ENCODE measurements around the gene KRTAP5-5.
A peak's percentile ranks its signal among the peaks of the same experiment; 100 is the strongest.

The KRTAP5-5 gene

DNA sequence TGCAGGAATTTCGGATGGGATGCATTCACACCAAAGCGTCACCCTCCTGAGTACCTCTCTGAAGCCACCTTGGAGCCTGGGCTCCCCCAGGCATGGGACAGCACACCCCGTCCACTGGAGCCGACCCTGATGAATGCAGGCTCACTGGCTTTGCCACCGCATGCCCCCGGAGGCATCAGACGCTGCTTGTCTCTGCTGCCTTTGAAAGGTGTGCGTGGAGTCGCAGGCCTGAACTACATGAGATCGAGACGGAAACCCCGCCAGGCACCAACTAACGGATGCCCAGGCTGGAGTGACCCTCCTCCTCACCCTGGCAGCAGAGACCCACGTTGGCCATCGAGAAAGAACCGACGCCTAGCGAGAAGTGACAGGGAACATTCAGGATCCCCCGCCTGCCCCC lies 22.5 kb downstream of the KRTAP5-5 start:
- Histone ChIP-seq H3K4me3 (ENCODE audit: extremely low read depth, insufficient read depth, low read length, poor library complexity, severe bottlenecking) (no peak overlapping the region), H3K27ac (ENCODE audit: low read depth, low read length, severe bottlenecking) (no peak overlapping the region), H3K9me3 (ENCODE audit: control insufficient read depth, low read length) (no peaks in the 10 kb centered on the region), H3K4me1 (ENCODE audit: control insufficient read depth, insufficient read depth, low read length, poor library complexity, severe bottlenecking) (peaks cover 9% of the 10 kb centered on the region), H3K36me3 (ENCODE audit: control insufficient read depth, insufficient read depth, low read length) (no peaks in the 10 kb centered on the region)
- 86 to 90% methylated on average over 19 of the region's 19 CpGs for WGBS, 2 experiments (ENCODE audit: insufficient coverage in 2 of 2)

DNA sequence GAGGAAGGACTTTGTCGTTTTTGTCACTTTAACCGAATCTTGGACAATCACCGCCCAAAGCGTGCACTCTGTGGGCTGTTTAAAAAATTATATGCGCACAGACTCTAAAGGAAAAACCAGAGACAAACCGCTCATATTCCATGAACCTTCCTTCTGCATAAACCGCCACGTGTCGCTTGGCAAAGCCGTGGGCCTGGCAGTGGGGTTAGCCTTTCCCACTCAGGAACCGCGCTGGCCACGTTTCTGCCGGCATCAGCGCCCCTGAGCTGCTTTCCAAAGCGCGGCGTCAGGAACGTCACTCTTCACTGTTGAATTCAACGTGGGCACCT lies 22.8 kb downstream of the KRTAP5-5 start:
- H3K4me1 ChIP-seq (ENCODE audit: control insufficient read depth, insufficient read depth, low read length, poor library complexity, severe bottlenecking): peaks cover 9% of the 10 kb centered on the region
- WGBS, 2 experiments (ENCODE audit: insufficient coverage in 2 of 2): 58 to 68% methylated on average over 18 to 20 of the region's 20 CpGs
- no peaks in the 10 kb centered on the region for H3K9me3 ChIP-seq (ENCODE audit: control insufficient read depth, low read length)
- no peak overlapping the region for H3K27ac ChIP-seq (ENCODE audit: low read depth, low read length, severe bottlenecking)
- no peak overlapping the region for H3K4me3 ChIP-seq (ENCODE audit: extremely low read depth, insufficient read depth, low read length, poor library complexity, severe bottlenecking)
- H3K36me3 ChIP-seq (ENCODE audit: control insufficient read depth, insufficient read depth, low read length): no peaks in the 10 kb centered on the region

DNA sequence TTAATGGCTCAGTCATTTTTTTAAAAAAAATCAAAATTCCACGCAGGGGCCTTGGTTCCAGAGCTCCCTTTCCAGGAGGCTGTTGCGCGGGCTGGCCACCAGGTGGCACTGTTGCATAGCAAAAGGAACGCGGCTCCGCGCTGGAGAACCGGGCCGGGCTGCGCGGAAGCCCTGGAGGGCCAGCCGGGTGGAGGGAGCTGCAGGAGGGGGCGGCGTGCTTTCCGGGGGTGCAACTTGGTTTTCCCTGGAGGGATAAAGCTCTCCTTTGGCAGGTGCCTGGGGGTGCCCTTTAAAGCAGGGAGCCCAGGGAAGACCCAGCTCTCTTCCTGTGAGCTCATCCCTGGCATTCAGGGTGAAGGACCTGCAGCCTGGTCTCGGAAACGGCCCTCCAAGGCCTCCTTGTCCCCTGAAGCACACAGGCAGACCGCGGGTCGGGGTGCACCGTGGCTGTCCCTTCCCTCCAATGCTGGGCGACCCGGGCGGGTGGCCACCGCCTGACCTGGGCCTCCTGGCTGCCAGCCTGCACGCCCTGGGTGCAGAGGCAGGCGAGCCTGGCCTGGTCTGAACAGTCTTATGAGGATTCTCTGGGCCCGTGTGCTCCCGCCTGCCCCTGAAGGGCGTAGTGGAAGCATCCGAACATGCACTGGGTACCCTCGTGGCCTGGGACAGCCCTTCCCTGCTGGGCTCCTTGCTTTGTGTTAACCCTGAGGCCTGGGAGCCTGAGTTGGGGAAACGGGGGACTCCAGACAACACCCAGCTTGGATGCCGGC lies 23.4 kb downstream of the KRTAP5-5 start:
- no peak overlapping the region for H3K27ac ChIP-seq (ENCODE audit: low read depth, low read length, severe bottlenecking)
- H3K4me3 ChIP-seq (ENCODE audit: extremely low read depth, insufficient read depth, low read length, poor library complexity, severe bottlenecking): no peak overlapping the region
- peaks cover 9% of the 10 kb centered on the region for H3K4me1 ChIP-seq (ENCODE audit: control insufficient read depth, insufficient read depth, low read length, poor library complexity, severe bottlenecking)
- WGBS, 2 experiments (ENCODE audit: insufficient coverage in 2 of 2): 42 to 44% methylated on average over 33 to 34 of the region's 34 CpGs
- H3K36me3 ChIP-seq (ENCODE audit: control insufficient read depth, insufficient read depth, low read length): no peaks in the 10 kb centered on the region
- no peaks in the 10 kb centered on the region for H3K9me3 ChIP-seq (ENCODE audit: control insufficient read depth, low read length)

DNA sequence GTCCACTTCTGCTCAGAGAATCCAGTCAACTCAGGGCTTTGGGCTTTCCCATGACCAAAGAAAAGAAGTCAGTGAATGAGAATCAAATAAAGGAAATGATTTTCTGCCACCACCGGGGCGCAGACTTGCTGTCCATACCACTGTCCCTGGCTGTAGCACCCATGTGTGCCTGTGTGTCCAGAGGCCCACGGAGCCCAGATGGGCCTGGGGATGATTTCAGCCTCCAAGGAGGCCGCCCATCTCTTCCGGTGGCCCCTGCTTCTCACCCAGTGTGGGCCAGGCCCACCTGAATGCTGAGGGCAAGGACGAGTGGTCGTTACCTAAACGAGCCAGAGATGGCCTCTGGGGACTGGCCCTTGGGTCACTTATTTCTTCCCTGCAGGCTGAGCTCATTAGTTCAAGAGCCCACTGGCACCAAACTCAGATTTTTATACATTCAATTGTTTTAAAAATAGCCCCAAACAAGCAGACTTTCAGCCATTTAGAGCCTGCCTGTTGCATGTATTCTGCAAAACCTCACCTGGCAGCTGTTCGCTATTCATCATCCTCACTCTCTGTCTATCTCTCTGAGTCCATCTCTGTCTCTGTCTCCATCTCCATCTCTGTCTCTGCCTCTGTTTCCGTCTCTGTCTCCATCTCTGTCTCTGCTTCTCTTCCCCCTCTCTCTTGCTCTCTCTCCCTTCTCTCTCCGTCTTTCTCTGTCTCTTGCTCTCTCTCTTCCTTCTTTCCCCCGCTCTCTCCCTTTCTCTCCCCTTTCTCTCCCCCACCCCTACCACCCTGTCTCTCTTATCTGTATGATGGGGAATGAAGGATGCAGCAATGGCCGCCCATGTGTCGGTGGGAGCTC lies 24.2 kb downstream of the KRTAP5-5 start:
- Histone ChIP-seq H3K4me3 (ENCODE audit: extremely low read depth, insufficient read depth, low read length, poor library complexity, severe bottlenecking) (no peak overlapping the region), H3K36me3 (ENCODE audit: control insufficient read depth, insufficient read depth, low read length) (no peaks in the 10 kb centered on the region), H3K9me3 (ENCODE audit: control insufficient read depth, low read length) (no peaks in the 10 kb centered on the region), H3K27ac (ENCODE audit: low read depth, low read length, severe bottlenecking) (peak overlapping the region; percentile 69), H3K4me1 (ENCODE audit: control insufficient read depth, insufficient read depth, low read length, poor library complexity, severe bottlenecking) (peaks cover 9% of the 10 kb centered on the region)
- WGBS, 2 experiments (ENCODE audit: insufficient coverage in 2 of 2): 87 to 94% methylated on average over 10 to 13 of the region's 14 CpGs

GRCh38 chr11:1654388-1655167 lies 25.0 kb downstream of the KRTAP5-5 start:
- H3K4me1 ChIP-seq (ENCODE audit: control insufficient read depth, insufficient read depth, low read length, poor library complexity, severe bottlenecking): peaks cover 9% of the 10 kb centered on the region
- no peaks in the 10 kb centered on the region for H3K9me3 ChIP-seq (ENCODE audit: control insufficient read depth, low read length)
- H3K27ac ChIP-seq (ENCODE audit: low read depth, low read length, severe bottlenecking): peak overlapping the region; percentile 69
- WGBS, 2 experiments (ENCODE audit: insufficient coverage in 2 of 2): 87 to 91% methylated on average over 14 to 21 of the region's 21 CpGs
- no peak overlapping the region for H3K4me3 ChIP-seq (ENCODE audit: extremely low read depth, insufficient read depth, low read length, poor library complexity, severe bottlenecking)
- no peaks in the 10 kb centered on the region for H3K36me3 ChIP-seq (ENCODE audit: control insufficient read depth, insufficient read depth, low read length)

DNA sequence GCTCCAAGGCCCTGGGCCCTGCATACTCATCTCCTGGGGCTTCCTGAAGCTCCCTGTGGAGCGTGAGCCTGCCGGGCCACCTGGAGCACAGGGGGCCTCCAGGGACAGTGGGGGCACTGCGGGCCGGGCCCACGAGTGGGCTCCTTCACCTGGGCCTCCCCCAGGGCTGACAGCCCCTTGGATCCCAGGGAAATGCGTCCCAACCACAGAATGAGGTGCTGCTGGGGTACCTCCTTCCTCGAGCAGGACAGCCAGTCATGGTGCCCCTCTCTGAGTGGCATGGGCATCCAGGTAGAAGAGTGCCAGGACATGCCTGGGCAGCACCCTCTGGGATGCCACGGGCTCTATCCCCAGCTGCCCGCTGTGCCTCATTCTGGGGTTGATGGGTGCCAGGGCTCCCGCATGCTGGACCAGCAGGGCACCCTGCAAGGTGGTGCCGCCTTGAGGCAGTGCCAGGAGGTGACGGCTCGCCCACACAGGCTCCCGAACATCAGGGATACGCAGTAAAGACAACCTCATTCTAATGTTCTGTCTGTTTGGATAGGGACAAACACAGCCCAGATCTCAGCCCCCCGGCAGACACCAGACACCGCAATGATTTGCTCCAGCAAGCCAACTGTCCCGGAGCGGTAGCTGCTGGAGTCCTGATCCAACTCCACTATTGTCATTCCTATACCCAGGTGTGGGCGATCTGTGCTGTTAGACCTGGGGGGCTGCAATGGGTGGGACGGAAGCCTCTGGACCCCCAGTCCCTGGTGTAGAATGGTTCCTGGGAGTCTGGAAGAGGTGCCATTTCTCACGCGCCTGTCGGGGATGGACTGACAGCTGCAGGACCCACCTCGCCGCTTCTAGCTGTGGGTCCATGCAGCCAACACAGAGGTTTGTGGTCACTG lies 25.8 kb downstream of the KRTAP5-5 start:
- 95% methylated on average over 23 to 25 of the region's 26 CpGs for WGBS, 2 experiments (ENCODE audit: insufficient coverage in 2 of 2)
- H3K27ac ChIP-seq (ENCODE audit: low read depth, low read length, severe bottlenecking): peak overlapping the region; percentile 69

GRCh38 chr11:1656061-1656441 lies 26.5 kb downstream of the KRTAP5-5 start:
- Histone ChIP-seq H3K36me3 (ENCODE audit: control insufficient read depth, insufficient read depth, low read length) (no peaks in the 10 kb centered on the region), H3K27ac (ENCODE audit: low read depth, low read length, severe bottlenecking) (no peak overlapping the region), H3K4me1 (ENCODE audit: control insufficient read depth, insufficient read depth, low read length, poor library complexity, severe bottlenecking) (peaks cover 9% of the 10 kb centered on the region), H3K4me3 (ENCODE audit: extremely low read depth, insufficient read depth, low read length, poor library complexity, severe bottlenecking) (no peak overlapping the region), H3K9me3 (ENCODE audit: control insufficient read depth, low read length) (no peaks in the 10 kb centered on the region)
- WGBS, 2 experiments (ENCODE audit: insufficient coverage in 2 of 2): 91 to 92% methylated on average over 6 of the region's 9 CpGs

More for the DNA sequence above, 25.8 kb downstream of the KRTAP5-5 start:
- H3K9me3 ChIP-seq (ENCODE audit: control insufficient read depth, low read length): no peaks in the 10 kb centered on the region
- H3K4me3 ChIP-seq (ENCODE audit: extremely low read depth, insufficient read depth, low read length, poor library complexity, severe bottlenecking): no peak overlapping the region
- peaks cover 9% of the 10 kb centered on the region for H3K4me1 ChIP-seq (ENCODE audit: control insufficient read depth, insufficient read depth, low read length, poor library complexity, severe bottlenecking)
- no peaks in the 10 kb centered on the region for H3K36me3 ChIP-seq (ENCODE audit: control insufficient read depth, insufficient read depth, low read length)

DNA sequence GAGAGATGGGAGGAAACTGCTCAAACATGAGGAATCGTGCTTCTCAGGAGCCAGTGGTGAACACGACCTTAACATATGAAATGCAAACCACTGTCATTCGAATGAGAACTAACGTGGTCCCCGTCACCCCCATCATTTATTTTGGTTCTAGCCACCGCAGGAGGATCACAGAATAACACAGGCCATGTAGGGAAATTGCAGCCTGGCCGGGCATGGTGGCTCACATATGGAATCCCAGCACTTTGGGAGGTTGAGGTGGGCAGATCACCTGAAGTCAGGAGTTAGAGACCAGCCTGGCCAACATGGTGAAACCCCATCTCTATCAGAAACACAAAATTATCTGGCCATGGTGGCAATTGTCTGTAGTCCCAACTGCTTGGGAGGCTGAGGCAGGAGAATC lies 27.1 kb downstream of the KRTAP5-5 start:
- H3K4me3 ChIP-seq (ENCODE audit: extremely low read depth, insufficient read depth, low read length, poor library complexity, severe bottlenecking): no peak overlapping the region
- peaks cover 9% of the 10 kb centered on the region for H3K4me1 ChIP-seq (ENCODE audit: control insufficient read depth, insufficient read depth, low read length, poor library complexity, severe bottlenecking)
- H3K27ac ChIP-seq (ENCODE audit: low read depth, low read length, severe bottlenecking): no peak overlapping the region
- H3K9me3 ChIP-seq (ENCODE audit: control insufficient read depth, low read length): no peaks in the 10 kb centered on the region
- no peaks in the 10 kb centered on the region for H3K36me3 ChIP-seq (ENCODE audit: control insufficient read depth, insufficient read depth, low read length)
- 76 to 88% methylated on average over 6 to 7 of the region's 7 CpGs for WGBS, 2 experiments (ENCODE audit: insufficient coverage in 2 of 2)

DNA sequence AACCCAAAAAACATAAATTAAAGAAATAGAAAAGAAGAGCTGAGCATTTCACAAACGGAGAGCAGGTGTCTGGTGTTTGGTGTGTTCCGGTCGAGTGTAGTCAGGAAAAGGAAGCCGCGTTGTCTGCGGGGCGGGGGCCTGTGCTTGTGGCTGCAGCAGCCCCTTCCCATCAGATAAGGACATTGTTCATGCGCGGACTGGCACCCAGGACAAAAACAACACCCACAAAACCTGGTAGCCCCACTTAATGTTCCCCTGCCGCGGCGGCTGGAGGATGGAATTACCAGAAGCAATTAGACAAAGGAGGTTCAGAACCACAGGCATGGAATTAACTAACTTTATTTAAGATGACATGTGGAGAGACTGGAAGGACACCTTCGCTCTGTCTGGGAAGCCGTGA lies 29.9 kb downstream of the KRTAP5-5 start:
- H3K4me1 ChIP-seq (ENCODE audit: control insufficient read depth, insufficient read depth, low read length, poor library complexity, severe bottlenecking): peaks cover 4% of the 10 kb centered on the region
- H3K9me3 ChIP-seq (ENCODE audit: control insufficient read depth, low read length): no peaks in the 10 kb centered on the region
- no peaks in the 10 kb centered on the region for H3K36me3 ChIP-seq (ENCODE audit: control insufficient read depth, insufficient read depth, low read length)
- no peak overlapping the region for H3K27ac ChIP-seq (ENCODE audit: low read depth, low read length, severe bottlenecking)
- 85 to 97% methylated on average over 4 to 6 of the region's 14 CpGs for WGBS, 2 experiments (ENCODE audit: insufficient coverage in 2 of 2)
- no peak overlapping the region for H3K4me3 ChIP-seq (ENCODE audit: extremely low read depth, insufficient read depth, low read length, poor library complexity, severe bottlenecking)
